A549 (cell line): ENCODE results near the gene AURKB. TPM values are rescaled to one million over a fixed set of nuclear protein-coding genes. Genes with fewer than 3 reads are reported as not detected.
A peak's percentile ranks its signal among the peaks of the same experiment; 100 is the strongest.

Source experiments
- ATAC-seq, 2 experiments: fragments of 200-7000 bp in 1 of 2; fragments of >200 bp in 1 of 2; cut with Nextera tagmentation in 1 of 2; cut with Tn5 transposase in 1 of 2; 3 replicates each; pipeline versions ENCODE4 v1.8.0 to v1.9.1; 2018 to 2020; ENCODE audit warnings: mild to moderate bottlenecking in 1 of 2, moderate library complexity in 1 of 2
- CTCF ChIA-PET: fragments of 300-600 bp; sonication (Branson Sonifier 250); formaldehyde crosslinking; extraction: SDS; loops from one replicate; lab custom pipeline; 2021; ENCODE audit warnings: antibody characterized with exemption, inconsistent platforms; lab: Yijun Ruan, JAX
- POLR2A ChIA-PET: fragments of 350-600 bp; formaldehyde crosslinking; extraction: SDS; loops from one replicate; lab custom pipeline; 2021; ENCODE audit warnings: antibody characterized with exemption, inconsistent platforms; lab: Yijun Ruan, JAX
- DNase-seq, 2 experiments: peaks; one replicate each; pipeline versions ENCODE4 v3.0.0 to v3.0.0-alpha.2; 2011 to 2016; ENCODE audit warnings: low read depth in 1 of 2, low spot score in 1 of 2
- FAIRE-seq: peaks from 2 replicates; lab custom pipeline; 2011; peaks lifted over from hg19 to GRCh38; lab: Jason Lieb, UNC
- H3K27ac ChIP-seq, 2 experiments: fragments of >200 bp; sonication (Bioruptor Twin); formaldehyde crosslinking; 3 replicates each; pipeline ENCODE4 v1.5.1; 2016 to 2017
- H3K4me1 ChIP-seq: fragments of >200 bp; sonication (Bioruptor Twin); formaldehyde crosslinking; 3 replicates; pipeline ENCODE4 v1.6.1; 2016
- H3K4me2 ChIP-seq: fragments of >200 bp; sonication (Bioruptor Twin); formaldehyde crosslinking; 3 replicates; pipeline ENCODE4 v1.6.1; 2016
- H3K4me3 ChIP-seq: fragments of >200 bp; sonication (Bioruptor Twin); formaldehyde crosslinking; 3 replicates; pipeline ENCODE4 v1.5.1; 2016
- H3K9me3 ChIP-seq: fragments of >200 bp; sonication (Bioruptor Twin); formaldehyde crosslinking; 3 replicates; pipeline ENCODE4 v1.6.1; 2016
- ATOH8 ChIP-seq: fragments of 250-450 bp; sonication (Bioruptor Pico); IDR thresholded peaks from 2 replicates; pipeline ENCODE4 v1.5.0; 2020; ENCODE audit warnings: low read depth, mild to moderate bottlenecking, moderate library complexity
- BCL3 ChIP-seq: fragments of >200 bp; sonication (Bioruptor Twin); formaldehyde crosslinking; IDR thresholded peaks from 3 replicates; pipeline ENCODE4 v1.6.1; 2016
- CBX8 ChIP-seq: fragments of 200-600 bp; sonication (generic); IDR thresholded peaks from 2 replicates; pipeline ENCODE4 v1.6.1; 2016
- CHD4 ChIP-seq: fragments of 200-600 bp; sonication (generic); IDR thresholded peaks from 2 replicates; pipeline ENCODE4 v1.6.1; 2016; ENCODE audit warnings: antibody characterized with exemption, mild to moderate bottlenecking, borderline replicate concordance
- CTCF ChIP-seq: fragments of >200 bp; sonication (Bioruptor Twin); formaldehyde crosslinking; IDR thresholded peaks from 3 replicates; pipeline ENCODE4 v1.5.1; 2016
- EHMT2 ChIP-seq: fragments of 200-600 bp; sonication (generic); IDR thresholded peaks from 2 replicates; pipeline ENCODE4 v1.6.1; 2016; ENCODE audit warnings: antibody characterized with exemption, low read depth, mild to moderate bottlenecking, moderate library complexity
- ESRRA ChIP-seq: fragments of 150-350 bp; IDR thresholded peaks from 2 replicates; pipeline ENCODE4 v1.6.1; 2014; ENCODE audit warnings: mild to moderate bottlenecking, low read length, borderline replicate concordance
- HEYL ChIP-seq: fragments of 250-450 bp; sonication (Bioruptor Pico); IDR thresholded peaks from 2 replicates; pipeline ENCODE4 v1.8.0; 2021; ENCODE audit warnings: mild to moderate bottlenecking, moderate library complexity
- HMGXB4 ChIP-seq: fragments of 250-450 bp; sonication (Bioruptor Pico); IDR thresholded peaks from 2 replicates; pipeline ENCODE4 v1.5.0; 2021; ENCODE audit warnings: mild to moderate bottlenecking, moderate library complexity, borderline replicate concordance
- HOXA7 ChIP-seq: fragments of 250-450 bp; sonication (Bioruptor Pico); IDR thresholded peaks from 2 replicates; pipeline ENCODE4 v1.5.0; 2020; ENCODE audit warnings: mild to moderate bottlenecking, moderate library complexity
- HOXB13 ChIP-seq: fragments of 250-450 bp; sonication (Bioruptor Pico); IDR thresholded peaks from 2 replicates; pipeline ENCODE4 v1.5.0; 2020; ENCODE audit warnings: low read depth, mild to moderate bottlenecking, moderate library complexity
- HOXB5 ChIP-seq: fragments of 250-450 bp; sonication (Bioruptor Pico); IDR thresholded peaks from 2 replicates; pipeline ENCODE4 v1.5.0; 2020; ENCODE audit warnings: mild to moderate bottlenecking, moderate library complexity
- KDM1A ChIP-seq: fragments of 200-600 bp; sonication (generic); IDR thresholded peaks from 2 replicates; pipeline ENCODE4 v1.6.1; 2016; ENCODE audit warnings: low read depth, mild to moderate bottlenecking
- MAZ ChIP-seq: fragments of 150-350 bp; IDR thresholded peaks from 2 replicates; pipeline ENCODE4 v1.6.1; 2014; ENCODE audit warnings: antibody characterized with exemption, low read depth, low read length, borderline replicate concordance
- NFE2L2 ChIP-seq: fragments of 150-350 bp; conservative IDR thresholded peaks from 2 replicates; pipeline ENCODE4 v1.6.1; 2014; ENCODE audit warnings: low read length
- NPAS2 ChIP-seq: fragments of 250-450 bp; sonication (Bioruptor Pico); IDR thresholded peaks from 2 replicates; pipeline ENCODE4 v1.8.0; 2022; ENCODE audit warnings: mild to moderate bottlenecking, moderate library complexity, borderline replicate concordance
- NR3C1 ChIP-seq: fragments of >200 bp; sonication (Bioruptor Twin); formaldehyde crosslinking; IDR thresholded peaks from 3 replicates; pipeline ENCODE4 v1.6.1; 2017
- RAD21 ChIP-seq, 2 experiments: fragments of >200 bp in 1 of 2; sonication (Bioruptor Twin) in 1 of 2; formaldehyde crosslinking in 1 of 2; IDR thresholded peaks in 1 of 2; conservative IDR thresholded peaks in 1 of 2; 2 replicates in 1 of 2; 3 replicates in 1 of 2; pipeline ENCODE4 v1.6.1; 2012 to 2018; ENCODE audit warnings: inconsistent platforms in 1 of 2
- RNF2 ChIP-seq: fragments of 200-600 bp; sonication (generic); IDR thresholded peaks from 2 replicates; pipeline ENCODE4 v1.6.1; 2016; ENCODE audit warnings: low read depth, mild to moderate bottlenecking, antibody characterized with exemption, moderate library complexity, borderline replicate concordance
- TFCP2L1 ChIP-seq: fragments of 250-450 bp; sonication (Bioruptor Pico); IDR thresholded peaks from 2 replicates; pipeline ENCODE4 v1.5.0; 2021; ENCODE audit warnings: mild to moderate bottlenecking
- USF2 ChIP-seq: fragments of 450-650 bp; IDR thresholded peaks from 2 replicates; pipeline ENCODE4 v1.6.1; 2014; ENCODE audit warnings: antibody characterized with exemption
- WGBS: methylation state at CpG from one replicate; pipeline ENCODE4 v1.1.6; 2017; ENCODE audit errors: missing lambda C conversion rate; 5-methylcytosine and 5-hydroxymethylcytosine counted together
- polyA plus RNA-seq, 4 experiments: library from polyadenylated mRNA; depleted of rRNA in 3 of 4; stranded (reverse); fragments of >200 nt; fragmentation: RNase III in 1 of 4; extraction: RNeasy Plus Mini Kit Qiagen cat#74134 plus additional on column Dnase treatment in 1 of 4; gene quantifications; 2 replicates in 3 of 4; 3 replicates in 1 of 4; pipeline ENCODE4 v1.2.3, GENCODE V29; 2011 to 2017
- TF ChIP-seq, protein P1 (sequence below): IDR thresholded peaks from 2 replicates; pipeline ENCODE4 v1.6.1; 2012; ENCODE audit warnings: low read depth, borderline replicate concordance

Gene AURKB
- polyA plus RNA-seq, 2 of the 4 experiments (the other 2 are of a cell fraction): 51.0 to 130 TPM

GRCh38 chr17:8231701-8232100 is 21.3 kb upstream of the AURKB start:
- DNase-seq: no peak
- CTCF ChIA-PET: interaction anchor here (1.0 to 12.0 kb wide), 3 partner anchors 12 to 152 kb away, joined by 4 to 160 read pairs (median 4); partner anchors contain the start of genes CTC1 and PFAS
- 93% methylated on average over 10 of the region's 10 CpGs for WGBS
- POLR2A ChIA-PET: no interaction called here
- FAIRE-seq: no peak
- Histone ChIP-seq H3K27ac (no peak overlapping the region), H3K4me3 (no peak overlapping the region), H3K4me1 (peaks cover 9% of the 10 kb centered on the region), H3K9me3 (no peaks in the 10 kb centered on the region), H3K4me2 (no peak overlapping the region)
- ATAC-seq: no peak
- TF ChIP-seq HMGXB4 (CRISPR knock-in tag): no peak

DNA sequence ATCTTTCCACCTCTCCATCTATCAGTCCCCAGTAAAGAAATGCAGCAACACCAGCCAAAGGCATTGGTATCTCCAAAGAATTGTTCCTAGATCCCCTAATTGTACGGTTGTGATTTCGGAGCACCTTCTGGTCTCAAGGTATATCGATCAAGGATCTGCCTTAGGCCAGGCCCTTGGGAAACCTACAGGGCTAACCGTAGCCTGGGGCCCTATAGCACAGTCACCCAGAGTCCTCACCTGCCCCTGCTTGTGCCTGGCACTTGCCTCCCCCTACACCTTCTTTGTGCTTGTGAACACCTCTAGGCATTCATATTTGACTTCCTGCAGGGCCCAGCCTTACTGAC is 16.8 kb upstream of the AURKB start:
- Histone ChIP-seq H3K4me1 (peaks cover 22% of the 10 kb centered on the region), H3K9me3 (no peaks in the 10 kb centered on the region), H3K4me2 (peak overlapping the region; percentile 79), H3K4me3 (peak overlapping the region; percentile 46), H3K27ac (peak overlapping the region; percentile 82 to 84)
- no peak for DNase-seq
- no peak for ATAC-seq
- TF ChIP-seq MAZ (0 out of 2 replicates have a peak, but pooled peaks have one; percentile 13), NR3C1 (no peak), ATOH8 (CRISPR knock-in tag) (0 out of 2 replicates have a peak, but pooled peaks have one; percentile 2), ESRRA (no peak), HOXB5 (0 out of 2 replicates have a peak, but pooled peaks have one; percentile 1), CTCF (no peak; the same call in 2 of the 3 replicates), HOXA7 (CRISPR knock-in tag) (peak; percentile 96; the same call in 1 of the 2 replicates), TFCP2L1 (no peak)
- TF ChIP-seq, protein P1, sequence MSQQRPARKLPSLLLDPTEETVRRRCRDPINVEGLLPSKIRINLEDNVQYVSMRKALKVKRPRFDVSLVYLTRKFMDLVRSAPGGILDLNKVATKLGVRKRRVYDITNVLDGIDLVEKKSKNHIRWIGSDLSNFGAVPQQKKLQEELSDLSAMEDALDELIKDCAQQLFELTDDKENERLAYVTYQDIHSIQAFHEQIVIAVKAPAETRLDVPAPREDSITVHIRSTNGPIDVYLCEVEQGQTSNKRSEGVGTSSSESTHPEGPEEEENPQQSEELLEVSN: no peak
- ChIA-PET POLR2A (interaction anchor here (1.7 to 7.9 kb wide), 4 partner anchors 17 to 68 kb away, joined by 5 to 159 read pairs (median 26); partner anchors contain the start of genes AURKB, CTC1, PFAS and SLC25A35), CTCF (interaction anchor here (1.0 to 12.0 kb wide), 5 partner anchors 8 to 167 kb away, joined by 3 to 160 read pairs (median 4); partner anchors contain the start of genes CTC1, PFAS and RANGRF)
- 77% methylated on average over 4 of the region's 4 CpGs for WGBS
- no peak for FAIRE-seq

GRCh38 chr17:8226536-8227237 is 16.3 kb upstream of the AURKB start:
- peak overlapping the region; percentile 79 for H3K4me2 ChIP-seq
- peak; percentile 35 to 42 for ATAC-seq
- CTCF ChIA-PET: interaction anchor here (1.0 to 12.0 kb wide), 7 partner anchors 9 to 166 kb away, joined by 3 to 160 read pairs (median 4); partner anchors contain the start of genes CTC1, PFAS and RANGRF
- TF ChIP-seq HEYL: no peak
- TF ChIP-seq CBX8: no peak
- TF ChIP-seq USF2: no peak; the same call in 1 of the 2 replicates
- TF ChIP-seq BCL3: 0 out of 3 replicates have a peak, but pooled peaks have one; percentile 50
- TF ChIP-seq ESRRA: no peak
- peak; percentile 43; the same call in 1 of the 2 replicates for TF ChIP-seq HOXB5
- no peak for TF ChIP-seq EHMT2
- no peak for TF ChIP-seq CHD4
- no peak for TF ChIP-seq RAD21 (conservative IDR thresholded peaks at IDR 0.05 in 1 of 2, IDR thresholded peaks at IDR 0.05 in 1 of 2)
- TF ChIP-seq NPAS2: no peak; the same call in 1 of the 2 replicates
- peak; percentile 93 for TF ChIP-seq HOXA7 (CRISPR knock-in tag)
- no peak for TF ChIP-seq KDM1A
- no peak; the same call in 1 of the 2 replicates for TF ChIP-seq HOXB13 (CRISPR knock-in tag)
- TF ChIP-seq RNF2: no peak
- no peak for TF ChIP-seq NFE2L2

More at GRCh38 chr17:8226536-8227237, 16.3 kb upstream of the AURKB start:
- Histone ChIP-seq H3K4me1 (peaks cover 22% of the 10 kb centered on the region), H3K4me3 (peak overlapping the region; percentile 46), H3K27ac (peak overlapping the region; percentile 82 to 84), H3K9me3 (no peaks in the 10 kb centered on the region)
- FAIRE-seq (peak; percentile 73), DNase-seq (peak; percentile 79 to 97)
- 1% methylated on average over 32 of the region's 32 CpGs for WGBS
- POLR2A ChIA-PET: interaction anchor here (1.0 to 7.9 kb wide), 8 partner anchors 16 to 209 kb away, joined by 3 to 159 read pairs (median 6); partner anchors contain the start of genes AURKB, BORCS6, CTC1 and NDEL1
